ENCODE measurements around the gene GRID1.

DNA sequence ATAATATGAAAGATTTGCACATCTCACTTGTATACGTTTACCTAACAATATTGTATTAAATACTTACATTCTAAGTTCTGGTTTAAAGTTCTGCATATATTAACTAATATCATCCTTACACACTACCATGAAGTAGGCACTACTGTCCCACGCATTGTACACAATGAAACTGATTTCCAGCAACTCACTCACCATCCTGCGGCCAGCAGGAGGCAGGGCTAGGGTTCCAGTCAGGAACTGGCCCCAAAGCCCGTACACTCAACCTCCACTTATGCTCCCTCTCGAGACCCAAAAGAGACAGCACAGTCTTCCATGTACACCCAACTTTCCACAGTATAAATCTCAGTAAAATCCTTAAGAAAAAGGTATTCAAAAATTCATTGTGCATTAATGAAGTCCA is 41.4 kb downstream of the GRID1 start:
- TF ChIP-seq POLR2AphosphoS5 (IDR thresholded peaks at IDR 0.05; ENCODE audit: low read depth, low read length) (no peak), JUND (IDR thresholded peaks at IDR 0.05) (no peak)
- TF ChIP-seq, protein P1, sequence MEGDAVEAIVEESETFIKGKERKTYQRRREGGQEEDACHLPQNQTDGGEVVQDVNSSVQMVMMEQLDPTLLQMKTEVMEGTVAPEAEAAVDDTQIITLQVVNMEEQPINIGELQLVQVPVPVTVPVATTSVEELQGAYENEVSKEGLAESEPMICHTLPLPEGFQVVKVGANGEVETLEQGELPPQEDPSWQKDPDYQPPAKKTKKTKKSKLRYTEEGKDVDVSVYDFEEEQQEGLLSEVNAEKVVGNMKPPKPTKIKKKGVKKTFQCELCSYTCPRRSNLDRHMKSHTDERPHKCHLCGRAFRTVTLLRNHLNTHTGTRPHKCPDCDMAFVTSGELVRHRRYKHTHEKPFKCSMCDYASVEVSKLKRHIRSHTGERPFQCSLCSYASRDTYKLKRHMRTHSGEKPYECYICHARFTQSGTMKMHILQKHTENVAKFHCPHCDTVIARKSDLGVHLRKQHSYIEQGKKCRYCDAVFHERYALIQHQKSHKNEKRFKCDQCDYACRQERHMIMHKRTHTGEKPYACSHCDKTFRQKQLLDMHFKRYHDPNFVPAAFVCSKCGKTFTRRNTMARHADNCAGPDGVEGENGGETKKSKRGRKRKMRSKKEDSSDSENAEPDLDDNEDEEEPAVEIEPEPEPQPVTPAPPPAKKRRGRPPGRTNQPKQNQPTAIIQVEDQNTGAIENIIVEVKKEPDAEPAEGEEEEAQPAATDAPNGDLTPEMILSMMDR (IDR thresholded peaks at IDR 0.05): no peak
